Neural crest cell (in vitro differentiated cells): ENCODE results near the gene RASA3. TPM values are rescaled to one million over a fixed set of nuclear protein-coding genes. Genes with fewer than 3 reads are reported as not detected.

Source experiments
- DNase-seq: peaks from one replicate; pipeline ENCODE4 v3.0.0; 2021; ENCODE audit warnings: low read depth, mixed read lengths, low spot score
- H3K27ac Mint-ChIP-seq: one replicate; pipeline ENCODE4 v1.8.0; 2021; ENCODE audit warnings: mild to moderate bottlenecking, mixed read lengths; ENCODE audit not compliant: unreplicated experiment
- H3K27me3 Mint-ChIP-seq: 2 replicates; pipeline ENCODE4 v1.8.0; 2021; ENCODE audit warnings: low read depth, mild to moderate bottlenecking, mixed read lengths
- H3K36me3 Mint-ChIP-seq: 2 replicates; pipeline ENCODE4 v1.8.0; 2021; ENCODE audit warnings: low read depth, mild to moderate bottlenecking, mixed read lengths
- H3K4me1 Mint-ChIP-seq: 2 replicates; pipeline ENCODE4 v1.8.0; 2021; ENCODE audit warnings: mixed read lengths
- H3K4me3 Mint-ChIP-seq: one replicate; pipeline ENCODE4 v1.8.0; 2021; ENCODE audit warnings: mild to moderate bottlenecking, mixed read lengths
- H3K9me3 Mint-ChIP-seq: 2 replicates; pipeline ENCODE4 v1.8.0; 2021; ENCODE audit warnings: mixed read lengths
- total RNA-seq: library from RNA; stranded (reverse); gene quantifications from 2 replicates; pipeline ENCODE4 v1.2.1, GENCODE V29; 2021
- TF ChIP-seq, protein P1 (sequence below): fragments of 200-600 bp; sonication (generic); conservative IDR thresholded peaks from 2 replicates; pipeline ENCODE4 v1.5.0; 2021; ENCODE audit warnings: antibody characterized with exemption, mild to moderate bottlenecking

The RASA3 gene
- total RNA-seq, 1 donor from 2014 or later, result 29.5 TPM

GRCh38 chr13:114050536-114051450 lies 81.6 kb downstream of the RASA3 start:
- H3K36me3 Mint-ChIP-seq, result peaks cover 5% of the 10 kb centered on the region
- DNase-seq, result no peak
- H3K9me3 Mint-ChIP-seq, result peaks cover 2% of the 10 kb centered on the region
- H3K27me3 Mint-ChIP-seq, result no peaks in the 10 kb centered on the region
- peak overlapping the region; percentile 75 for H3K27ac Mint-ChIP-seq
- TF ChIP-seq, protein P1, sequence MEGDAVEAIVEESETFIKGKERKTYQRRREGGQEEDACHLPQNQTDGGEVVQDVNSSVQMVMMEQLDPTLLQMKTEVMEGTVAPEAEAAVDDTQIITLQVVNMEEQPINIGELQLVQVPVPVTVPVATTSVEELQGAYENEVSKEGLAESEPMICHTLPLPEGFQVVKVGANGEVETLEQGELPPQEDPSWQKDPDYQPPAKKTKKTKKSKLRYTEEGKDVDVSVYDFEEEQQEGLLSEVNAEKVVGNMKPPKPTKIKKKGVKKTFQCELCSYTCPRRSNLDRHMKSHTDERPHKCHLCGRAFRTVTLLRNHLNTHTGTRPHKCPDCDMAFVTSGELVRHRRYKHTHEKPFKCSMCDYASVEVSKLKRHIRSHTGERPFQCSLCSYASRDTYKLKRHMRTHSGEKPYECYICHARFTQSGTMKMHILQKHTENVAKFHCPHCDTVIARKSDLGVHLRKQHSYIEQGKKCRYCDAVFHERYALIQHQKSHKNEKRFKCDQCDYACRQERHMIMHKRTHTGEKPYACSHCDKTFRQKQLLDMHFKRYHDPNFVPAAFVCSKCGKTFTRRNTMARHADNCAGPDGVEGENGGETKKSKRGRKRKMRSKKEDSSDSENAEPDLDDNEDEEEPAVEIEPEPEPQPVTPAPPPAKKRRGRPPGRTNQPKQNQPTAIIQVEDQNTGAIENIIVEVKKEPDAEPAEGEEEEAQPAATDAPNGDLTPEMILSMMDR, result no peak
- no peak overlapping the region for H3K4me3 Mint-ChIP-seq
- peaks cover 64% of the 10 kb centered on the region for H3K4me1 Mint-ChIP-seq

GRCh38 chr13:114049626-114050101 lies 82.8 kb downstream of the RASA3 start:
- Mint-ChIP-seq H3K9me3 (peaks cover 2% of the 10 kb centered on the region), H3K36me3 (peaks cover 5% of the 10 kb centered on the region), H3K27ac (no peak overlapping the region), H3K4me1 (peaks cover 64% of the 10 kb centered on the region), H3K4me3 (no peak overlapping the region), H3K27me3 (no peaks in the 10 kb centered on the region)
- TF ChIP-seq, protein P1, result no peak
- no peak for DNase-seq

DNA sequence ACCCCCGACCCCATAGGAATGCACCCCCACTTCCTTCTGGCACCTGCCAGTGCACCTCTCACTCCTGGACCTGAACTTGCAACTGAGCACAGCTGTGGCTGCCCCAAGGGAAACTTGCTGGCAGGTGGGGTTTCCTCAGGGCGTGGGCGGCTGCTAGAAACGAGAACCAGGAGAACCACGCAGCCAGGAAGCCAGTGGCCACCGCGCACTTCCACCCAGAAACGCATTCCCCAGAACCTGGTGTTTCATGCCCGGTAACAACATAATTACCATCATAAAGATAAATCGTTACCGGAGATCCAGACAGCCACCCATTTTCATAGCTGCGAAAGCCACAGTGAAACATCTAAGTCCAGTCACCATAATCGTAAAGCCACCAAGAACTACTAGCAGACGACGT lies 83.4 kb downstream of the RASA3 start:
- no peak for DNase-seq
- no peaks in the 10 kb centered on the region for H3K27me3 Mint-ChIP-seq
- H3K4me1 Mint-ChIP-seq, result peaks cover 61% of the 10 kb centered on the region
- no peak overlapping the region for H3K27ac Mint-ChIP-seq
- peaks cover 2% of the 10 kb centered on the region for H3K9me3 Mint-ChIP-seq
- TF ChIP-seq, protein P1, result no peak
- no peak overlapping the region for H3K4me3 Mint-ChIP-seq
- H3K36me3 Mint-ChIP-seq, result peaks cover 5% of the 10 kb centered on the region

GRCh38 chr13:114048443-114048842 lies 84.0 kb downstream of the RASA3 start:
- no peak overlapping the region for H3K4me3 Mint-ChIP-seq
- peaks cover 5% of the 10 kb centered on the region for H3K36me3 Mint-ChIP-seq
- H3K27ac Mint-ChIP-seq, result no peak overlapping the region
- H3K4me1 Mint-ChIP-seq, result peaks cover 58% of the 10 kb centered on the region
- peaks cover 2% of the 10 kb centered on the region for H3K9me3 Mint-ChIP-seq
- H3K27me3 Mint-ChIP-seq, result no peaks in the 10 kb centered on the region
- TF ChIP-seq, protein P1, result no peak
- DNase-seq, result no peak

GRCh38 chr13:114047358-114047881 lies 85.0 kb downstream of the RASA3 start:
- no peaks in the 10 kb centered on the region for H3K27me3 Mint-ChIP-seq
- H3K4me1 Mint-ChIP-seq, result peaks cover 58% of the 10 kb centered on the region
- H3K36me3 Mint-ChIP-seq, result peaks cover 11% of the 10 kb centered on the region
- no peak for DNase-seq
- TF ChIP-seq, protein P1, result no peak
- H3K27ac Mint-ChIP-seq, result no peak overlapping the region
- peaks cover 2% of the 10 kb centered on the region for H3K9me3 Mint-ChIP-seq
- H3K4me3 Mint-ChIP-seq, result no peak overlapping the region
